Liver (tissue), 9 donors: Measurements from ENCODE around the gene ZNF492. TPM values are rescaled to one million over a fixed set of nuclear protein-coding genes. Genes with fewer than 3 reads are reported as not detected.
"Not testable (repeated sequence)": the region's sequence is repeated elsewhere in the genome, so short reads cannot be mapped to it uniquely, and the experiment has no call there.

ENCODE experiments used
- DNase-seq: peaks from one replicate; pipeline ENCODE4 v3.0.0-alpha.2; 2017; ENCODE audit warnings: low spot score
- H3K27ac ChIP-seq, 2 donors: one replicate each; pipeline ENCODE4 v1.7.0; 2013; ENCODE audit warnings: inconsistent platforms in 2 of 2, low read length in 2 of 2, control low read depth in 1 of 2, low read depth in 1 of 2, mild to moderate bottlenecking in 1 of 2
- H3K27me3 ChIP-seq, 4 donors: one replicate each; pipeline versions ENCODE4 v1.6.1 to v1.7.0; 2013; ENCODE audit warnings: low read length in 3 of 4, inconsistent platforms in 1 of 4, mild to moderate bottlenecking in 1 of 4, moderate library complexity in 1 of 4; ENCODE audit not compliant: control insufficient read depth in 4 of 4, insufficient read depth in 4 of 4
- H3K36me3 ChIP-seq, 4 donors: one replicate each; pipeline versions ENCODE4 v1.6.1 to v1.7.0; 2013; ENCODE audit warnings: low read length in 3 of 4, mild to moderate bottlenecking in 3 of 4, low read depth in 1 of 4, moderate library complexity in 1 of 4; ENCODE audit not compliant: control insufficient read depth in 4 of 4, insufficient read depth in 3 of 4
- H3K4me1 ChIP-seq, 4 donors: one replicate each; pipeline versions ENCODE4 v1.6.1 to v1.7.0; 2013; ENCODE audit warnings: low read length in 3 of 4, mild to moderate bottlenecking in 3 of 4, moderate library complexity in 1 of 4; ENCODE audit not compliant: control insufficient read depth in 4 of 4, insufficient read depth in 4 of 4
- H3K4me3 ChIP-seq, 3 donors: one replicate each; pipeline versions ENCODE4 v1.6.1 to v1.7.0; 2013; ENCODE audit warnings: low read length in 3 of 3, control low read depth in 1 of 3, low read depth in 1 of 3, mild to moderate bottlenecking in 1 of 3
- H3K9ac ChIP-seq, 2 donors: one replicate each; pipeline ENCODE4 v1.7.0; 2013; ENCODE audit warnings: low read length in 2 of 2, mild to moderate bottlenecking in 2 of 2, moderate library complexity in 2 of 2, control low read depth in 1 of 2, low read depth in 1 of 2
- H3K9me3 ChIP-seq, 4 donors: one replicate each; pipeline versions ENCODE4 v1.6.1 to v1.7.0; 2013; ENCODE audit warnings: low read length in 3 of 4; ENCODE audit not compliant: control insufficient read depth in 4 of 4
- FOXA2 ChIP-seq: IDR thresholded peaks from 2 replicates; pipeline ENCODE4 v1.6.1; 2016; ENCODE audit warnings: antibody characterized with exemption
- NR2F2 ChIP-seq: IDR thresholded peaks from 2 replicates; pipeline ENCODE4 v1.6.1; 2016; ENCODE audit warnings: antibody characterized with exemption
- RXRA ChIP-seq, 2 donors: IDR thresholded peaks; 2 replicates each; pipeline ENCODE4 v1.6.1; 2017 to 2018; ENCODE audit warnings: antibody characterized with exemption in 2 of 2, mild to moderate bottlenecking in 1 of 2
- SP1 ChIP-seq: IDR thresholded peaks from 2 replicates; pipeline ENCODE4 v1.6.1; 2018; ENCODE audit warnings: antibody characterized with exemption, mild to moderate bottlenecking
- TAF1 ChIP-seq: conservative IDR thresholded peaks from 2 replicates; pipeline ENCODE4 v1.6.1; 2016; ENCODE audit warnings: antibody characterized with exemption, mild to moderate bottlenecking
- WGBS: extraction: QIAGEN DNeasy Blood & Tissue Kit; methylation state at CpG from one replicate; pipeline ENCODE4 v1.1.7; 2013; 5-methylcytosine and 5-hydroxymethylcytosine counted together
- polyA plus RNA-seq, 2 donors: library from polyadenylated mRNA; stranded (reverse) in 1 of 2; unstranded in 1 of 2; fragments of 200-250 nt in 1 of 2; fragments of >200 nt in 1 of 2; fragmentation: Nextera tagmentation in 1 of 2; extraction: Ambion mirVana in 1 of 2; gene quantifications; one replicate each; pipeline versions ENCODE4 v1.2.1 to v1.2.3, GENCODE V29; 2013 to 2015
- total RNA-seq, 2 donors: library from RNA; depleted of rRNA; stranded (reverse); fragments of >200 nt; gene quantifications; one replicate each; pipeline ENCODE4 v1.2.3, GENCODE V29; 2014
- TF ChIP-seq, protein P1 (sequence below): IDR thresholded peaks from 2 replicates; pipeline ENCODE4 v1.6.1; 2016; ENCODE audit warnings: antibody characterized with exemption, mild to moderate bottlenecking
- TF ChIP-seq, protein P2 (sequence below): IDR thresholded peaks from 2 replicates; pipeline ENCODE4 v1.6.1; 2016; ENCODE audit warnings: antibody characterized with exemption
- TF ChIP-seq, protein P3 (sequence below): IDR thresholded peaks from 2 replicates; pipeline ENCODE4 v1.6.1; 2016; ENCODE audit warnings: antibody characterized with exemption
- TF ChIP-seq, protein P4 (sequence below): IDR thresholded peaks from 2 replicates; pipeline ENCODE4 v1.6.1; 2016; ENCODE audit warnings: antibody characterized with exemption
- donor health status: healthy.
- donor health status: healthy.
- donor health status: healthy.
- donor health status: healthy.
- donor health status: healthy.

Gene ZNF492
- total and polyA plus RNA-seq, 4 donors: under 0.01 to 2.4 (median 0.01) TPM; not detected in 1

DNA sequence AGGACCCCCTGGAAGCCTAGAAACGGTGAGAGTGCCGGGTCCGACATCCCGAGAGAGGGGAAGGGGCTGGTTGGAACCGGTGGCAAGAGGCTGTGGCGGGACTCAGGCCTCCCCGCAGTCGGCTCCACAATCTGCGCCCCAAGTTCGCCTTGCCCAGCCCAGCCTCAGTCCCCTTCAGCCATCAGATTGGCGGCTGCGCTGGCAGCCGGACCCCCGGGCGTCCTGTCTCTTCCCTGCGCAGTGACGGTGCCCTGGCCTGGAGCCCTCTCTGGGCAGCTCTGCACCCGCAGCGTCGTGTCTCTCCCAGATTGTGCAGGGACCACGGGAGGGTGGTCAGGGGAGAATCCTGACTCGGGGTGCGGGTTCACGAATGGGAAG, 315 bp downstream of the ZNF492 start:
- Histone ChIP-seq H3K4me3 (peak overlapping the region in 2 of 3 donors; percentile 5 to 34), H3K9me3 (peaks cover 0 to 9% (median 2%) of the 10 kb centered on the region in 4 donors), H3K27me3 (no peaks in the 10 kb centered on the region), H3K36me3 (no peaks in the 10 kb centered on the region), H3K9ac (no peak overlapping the region), H3K27ac (no peak overlapping the region), H3K4me1 (no peaks in the 10 kb centered on the region)
- WGBS: 3% methylated on average over 24 of the region's 24 CpGs
- no peak for DNase-seq
- TF ChIP-seq TAF1 (no peak), RXRA (IDR thresholded peaks at IDR 0.05) (no peak), NR2F2 (no peak)
- TF ChIP-seq, protein P1, sequence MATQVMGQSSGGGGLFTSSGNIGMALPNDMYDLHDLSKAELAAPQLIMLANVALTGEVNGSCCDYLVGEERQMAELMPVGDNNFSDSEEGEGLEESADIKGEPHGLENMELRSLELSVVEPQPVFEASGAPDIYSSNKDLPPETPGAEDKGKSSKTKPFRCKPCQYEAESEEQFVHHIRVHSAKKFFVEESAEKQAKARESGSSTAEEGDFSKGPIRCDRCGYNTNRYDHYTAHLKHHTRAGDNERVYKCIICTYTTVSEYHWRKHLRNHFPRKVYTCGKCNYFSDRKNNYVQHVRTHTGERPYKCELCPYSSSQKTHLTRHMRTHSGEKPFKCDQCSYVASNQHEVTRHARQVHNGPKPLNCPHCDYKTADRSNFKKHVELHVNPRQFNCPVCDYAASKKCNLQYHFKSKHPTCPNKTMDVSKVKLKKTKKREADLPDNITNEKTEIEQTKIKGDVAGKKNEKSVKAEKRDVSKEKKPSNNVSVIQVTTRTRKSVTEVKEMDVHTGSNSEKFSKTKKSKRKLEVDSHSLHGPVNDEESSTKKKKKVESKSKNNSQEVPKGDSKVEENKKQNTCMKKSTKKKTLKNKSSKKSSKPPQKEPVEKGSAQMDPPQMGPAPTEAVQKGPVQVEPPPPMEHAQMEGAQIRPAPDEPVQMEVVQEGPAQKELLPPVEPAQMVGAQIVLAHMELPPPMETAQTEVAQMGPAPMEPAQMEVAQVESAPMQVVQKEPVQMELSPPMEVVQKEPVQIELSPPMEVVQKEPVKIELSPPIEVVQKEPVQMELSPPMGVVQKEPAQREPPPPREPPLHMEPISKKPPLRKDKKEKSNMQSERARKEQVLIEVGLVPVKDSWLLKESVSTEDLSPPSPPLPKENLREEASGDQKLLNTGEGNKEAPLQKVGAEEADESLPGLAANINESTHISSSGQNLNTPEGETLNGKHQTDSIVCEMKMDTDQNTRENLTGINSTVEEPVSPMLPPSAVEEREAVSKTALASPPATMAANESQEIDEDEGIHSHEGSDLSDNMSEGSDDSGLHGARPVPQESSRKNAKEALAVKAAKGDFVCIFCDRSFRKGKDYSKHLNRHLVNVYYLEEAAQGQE: no peak

DNA sequence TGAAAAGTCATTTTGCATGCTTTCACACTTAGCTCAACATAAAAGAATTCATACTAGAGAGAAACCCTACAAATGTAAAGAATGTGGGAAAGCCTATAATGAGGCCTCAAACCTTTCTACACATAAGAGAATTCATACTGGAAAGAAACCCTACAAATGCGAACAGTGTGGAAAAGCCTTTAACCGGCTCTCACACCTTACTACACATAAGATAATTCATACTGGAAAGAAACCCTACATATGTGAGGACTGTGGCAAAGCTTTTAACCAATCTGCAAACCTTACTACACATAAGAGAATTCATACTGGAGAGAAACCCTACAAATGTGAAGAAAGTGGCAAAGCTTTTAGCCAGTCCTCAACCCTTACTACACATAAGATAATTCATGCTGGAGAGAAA, 51.4 kb downstream of the ZNF492 start:
- peaks cover 0 to 24% (median 4%) of the 10 kb centered on the region in 4 donors for H3K9me3 ChIP-seq
- not testable (repeated sequence) for H3K4me3 ChIP-seq
- WGBS: 94% methylated on average over 2 of the region's 2 CpGs

DNA sequence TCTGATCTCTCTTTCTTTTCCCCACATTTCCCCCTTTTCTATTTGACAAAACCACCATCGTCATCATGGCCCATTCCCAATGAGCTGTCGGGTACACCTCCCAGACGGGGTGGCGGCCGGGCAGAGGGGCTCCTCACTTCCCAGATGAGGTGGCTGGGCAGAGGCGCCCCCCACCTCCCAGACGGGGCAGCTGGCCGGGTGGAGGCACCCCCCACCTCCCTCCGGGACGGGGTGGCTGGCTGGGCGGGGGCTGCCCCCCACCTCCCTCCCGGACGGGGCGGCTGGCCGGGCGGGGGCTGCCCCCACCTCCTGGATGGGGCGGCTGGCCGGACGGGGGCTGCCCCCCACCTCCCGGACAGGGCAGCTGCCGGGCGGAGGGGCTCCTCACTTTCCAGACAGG, 68.5 kb downstream of the ZNF492 start:
- H3K4me1 ChIP-seq, H3K36me3 ChIP-seq, H3K9ac ChIP-seq, H3K4me3 ChIP-seq, H3K27me3 ChIP-seq, H3K27ac ChIP-seq, DNase-seq: not testable (repeated sequence)
- WGBS: 94% methylated on average over 22 of the region's 22 CpGs
- peaks cover 0 to 17% (median 2%) of the 10 kb centered on the region in 4 donors for H3K9me3 ChIP-seq

More for the DNA sequence above, 51.4 kb downstream of the ZNF492 start:
- H3K27me3 ChIP-seq, DNase-seq, H3K27ac ChIP-seq, H3K4me1 ChIP-seq, H3K9ac ChIP-seq, H3K36me3 ChIP-seq: not testable (repeated sequence)

DNA sequence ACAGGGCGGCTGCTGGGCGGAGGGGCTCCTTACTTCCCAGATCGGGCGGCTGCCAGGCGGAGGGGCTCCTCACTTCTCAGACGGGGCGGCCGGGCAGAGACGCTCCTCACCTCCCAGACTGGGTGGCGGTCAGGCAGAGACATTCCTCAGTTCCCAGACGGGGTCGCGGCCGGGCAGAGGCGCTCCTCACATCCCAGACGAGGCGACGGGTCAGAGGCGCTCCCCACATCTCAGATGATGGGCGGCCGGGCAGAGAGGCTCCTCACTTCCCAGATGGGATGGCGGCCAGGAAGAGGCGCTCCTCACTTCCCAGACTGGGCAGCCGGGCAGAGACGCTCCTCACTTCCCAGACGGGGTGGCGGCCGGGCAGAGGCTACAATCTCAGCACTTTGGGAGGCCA, 69.0 kb downstream of the ZNF492 start:
- not testable (repeated sequence) for DNase-seq, H3K9ac ChIP-seq, H3K4me1 ChIP-seq, H3K36me3 ChIP-seq, H3K27me3 ChIP-seq, H3K4me3 ChIP-seq, H3K27ac ChIP-seq
- WGBS: 95% methylated on average over 28 of the region's 28 CpGs
- peaks cover 0 to 17% (median 2%) of the 10 kb centered on the region in 4 donors for H3K9me3 ChIP-seq

DNA sequence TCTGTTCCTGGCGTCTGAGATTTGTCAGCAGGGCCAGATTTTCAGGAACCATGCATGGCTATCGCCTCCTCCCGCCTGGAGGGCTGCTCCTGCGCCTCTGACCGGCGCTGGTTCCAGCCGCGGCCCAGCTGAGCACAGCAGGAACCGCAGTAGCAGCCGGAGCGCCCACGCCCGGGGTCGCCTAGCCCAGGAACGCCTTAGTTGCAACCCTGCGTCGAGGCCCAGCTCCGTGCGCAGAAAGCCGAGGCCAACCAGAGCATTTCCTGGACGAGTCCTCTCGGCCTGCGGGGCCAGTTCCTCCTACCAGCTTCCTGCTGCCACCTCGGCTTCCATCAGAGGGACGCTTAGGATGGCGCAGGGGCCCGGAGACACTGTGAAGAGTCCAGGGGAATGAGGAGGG, 74.9 kb downstream of the ZNF492 start:
- no peaks in the 10 kb centered on the region for H3K27me3 ChIP-seq
- WGBS: 23% methylated on average over 27 of the region's 27 CpGs
- peaks cover 0 to 10% (median 7%) of the 10 kb centered on the region in 4 donors for H3K9me3 ChIP-seq
- H3K4me3 ChIP-seq: no peak overlapping the region
- DNase-seq: no peak
- H3K36me3 ChIP-seq: no peaks in the 10 kb centered on the region
- TF ChIP-seq FOXA2 (no peak), SP1 (no peak), RXRA (IDR thresholded peaks at IDR 0.05) (no peak)
- TF ChIP-seq, protein P2, sequence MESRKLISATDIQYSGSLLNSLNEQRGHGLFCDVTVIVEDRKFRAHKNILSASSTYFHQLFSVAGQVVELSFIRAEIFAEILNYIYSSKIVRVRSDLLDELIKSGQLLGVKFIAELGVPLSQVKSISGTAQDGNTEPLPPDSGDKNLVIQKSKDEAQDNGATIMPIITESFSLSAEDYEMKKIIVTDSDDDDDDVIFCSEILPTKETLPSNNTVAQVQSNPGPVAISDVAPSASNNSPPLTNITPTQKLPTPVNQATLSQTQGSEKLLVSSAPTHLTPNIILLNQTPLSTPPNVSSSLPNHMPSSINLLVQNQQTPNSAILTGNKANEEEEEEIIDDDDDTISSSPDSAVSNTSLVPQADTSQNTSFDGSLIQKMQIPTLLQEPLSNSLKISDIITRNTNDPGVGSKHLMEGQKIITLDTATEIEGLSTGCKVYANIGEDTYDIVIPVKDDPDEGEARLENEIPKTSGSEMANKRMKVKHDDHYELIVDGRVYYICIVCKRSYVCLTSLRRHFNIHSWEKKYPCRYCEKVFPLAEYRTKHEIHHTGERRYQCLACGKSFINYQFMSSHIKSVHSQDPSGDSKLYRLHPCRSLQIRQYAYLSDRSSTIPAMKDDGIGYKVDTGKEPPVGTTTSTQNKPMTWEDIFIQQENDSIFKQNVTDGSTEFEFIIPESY: no peak
- TF ChIP-seq, protein P3, sequence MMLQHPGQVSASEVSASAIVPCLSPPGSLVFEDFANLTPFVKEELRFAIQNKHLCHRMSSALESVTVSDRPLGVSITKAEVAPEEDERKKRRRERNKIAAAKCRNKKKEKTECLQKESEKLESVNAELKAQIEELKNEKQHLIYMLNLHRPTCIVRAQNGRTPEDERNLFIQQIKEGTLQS: no peak
- TF ChIP-seq, protein P4, sequence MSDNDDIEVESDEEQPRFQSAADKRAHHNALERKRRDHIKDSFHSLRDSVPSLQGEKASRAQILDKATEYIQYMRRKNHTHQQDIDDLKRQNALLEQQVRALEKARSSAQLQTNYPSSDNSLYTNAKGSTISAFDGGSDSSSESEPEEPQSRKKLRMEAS: no peak
- no peak overlapping the region for H3K9ac ChIP-seq
- no peak overlapping the region for H3K27ac ChIP-seq
- no peaks in the 10 kb centered on the region for H3K4me1 ChIP-seq
